Measurements from ENCODE around the gene CELF5.

- TF ChIP-seq CTCF (conservative IDR thresholded peaks at IDR 0.05) = no peak
- no peak for TF ChIP-seq EZH2 (IDR thresholded peaks at IDR 0.05; ENCODE audit: low read depth)
Observed at GRCh38 chr19:3175781-3176714, 48.4 kb upstream of the CELF5 start.

Measured in PC-9 (cell line).